SK-N-MC (cell line): ENCODE data around the gene WASF3.
"Not testable (repeated sequence)": the region's sequence is repeated elsewhere in the genome, so short reads cannot be mapped to it uniquely, and the experiment has no call there.

Experiments
- DNase-seq: peaks from one replicate; pipeline ENCODE4 v3.0.0-alpha.2; 2011; ENCODE audit warnings: low read depth, low spot score
- H3K27ac ChIP-seq: fragments of 200-600 bp; sonication (generic); 2 replicates; pipeline ENCODE4 v1.5.1; 2016; ENCODE audit warnings: mixed run types
- H3K36me3 ChIP-seq: fragments of 200-600 bp; sonication (generic); 2 replicates; pipeline ENCODE4 v1.6.1; 2017; ENCODE audit warnings: antibody characterized with exemption, low read length, mixed read lengths; ENCODE audit not compliant: insufficient read depth
- H3K4me3 ChIP-seq: fragments of 200-600 bp; sonication (generic); 2 replicates; pipeline ENCODE4 v1.5.1; 2016
- H3K9ac ChIP-seq: fragments of 200-600 bp; sonication (generic); 2 replicates; pipeline ENCODE4 v1.8.0; 2017; ENCODE audit warnings: mixed run types, mixed read lengths; ENCODE audit not compliant: insufficient read length
- H3K9me3 ChIP-seq: fragments of 200-600 bp; sonication (generic); 2 replicates; pipeline ENCODE4 v1.6.1; 2017; ENCODE audit warnings: low read depth, mild to moderate bottlenecking, antibody characterized with exemption, low read length, moderate library complexity, mixed read lengths
- EZH2 ChIP-seq: fragments of 200-600 bp; sonication (generic); IDR thresholded peaks from one replicate; pipeline ENCODE4 v1.6.1; 2017; ENCODE audit warnings: antibody characterized with exemption
- FOXP2 ChIP-seq: optimal IDR thresholded peaks from 2 replicates; pipeline ENCODE3; 2011; ENCODE audit warnings: mild to moderate bottlenecking, moderate library complexity; ENCODE audit not compliant: insufficient read depth; ENCODE audit errors: extremely low read length, control extremely low read depth
- POLR2AphosphoS5 ChIP-seq: IDR thresholded peaks from 2 replicates; pipeline ENCODE4 v1.6.1; 2012; ENCODE audit warnings: mild to moderate bottlenecking, low read depth, low read length, borderline replicate concordance

Gene WASF3

DNA sequence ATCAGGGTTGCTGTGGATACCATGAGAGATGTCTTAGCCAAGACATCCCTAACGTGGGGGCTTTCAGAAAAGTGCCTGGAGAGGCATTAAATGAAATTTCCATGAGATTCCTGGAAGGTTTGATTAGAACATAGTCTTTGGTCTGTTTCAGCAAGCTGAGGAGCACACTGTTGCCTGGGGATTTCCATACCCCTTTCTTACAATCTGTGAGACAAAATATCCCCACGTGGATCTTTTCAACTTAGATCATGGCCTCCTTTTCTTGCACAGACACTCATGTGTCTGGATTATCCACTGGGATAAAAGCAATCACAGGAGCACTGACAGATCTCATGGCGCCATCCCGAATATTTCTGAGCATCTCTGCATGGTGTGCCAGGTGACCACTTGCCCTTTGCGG, 161.4 kb downstream of the WASF3 start:
- Histone ChIP-seq H3K9me3 (no peaks in the 10 kb centered on the region), H3K4me3 (no peak overlapping the region)
- no peak for TF ChIP-seq EZH2
- no peak for TF ChIP-seq FOXP2
- TF ChIP-seq POLR2AphosphoS5, result no peak

GRCh38 chr13:26719356-26719945, 162.0 kb downstream of the WASF3 start:
- DNase-seq, result no peak

More for the DNA sequence above, 161.4 kb downstream of the WASF3 start:
- no peaks in the 10 kb centered on the region for H3K36me3 ChIP-seq
- no peak for DNase-seq
- no peak overlapping the region for H3K9ac ChIP-seq
- no peak overlapping the region for H3K27ac ChIP-seq

GRCh38 chr13:26721251-26722121, 164.0 kb downstream of the WASF3 start:
- H3K9ac ChIP-seq, result no peak overlapping the region
- no peak for TF ChIP-seq FOXP2
- no peak for TF ChIP-seq POLR2AphosphoS5
- TF ChIP-seq EZH2, result no peak
- no peak overlapping the region for H3K4me3 ChIP-seq
- no peaks in the 10 kb centered on the region for H3K36me3 ChIP-seq
- no peak overlapping the region for H3K27ac ChIP-seq
- no peaks in the 10 kb centered on the region for H3K9me3 ChIP-seq
- DNase-seq, result no peak

More at GRCh38 chr13:26719356-26719945, 162.0 kb downstream of the WASF3 start:
- no peaks in the 10 kb centered on the region for H3K9me3 ChIP-seq
- H3K4me3 ChIP-seq, result no peak overlapping the region
- H3K9ac ChIP-seq, result no peak overlapping the region
- no peak overlapping the region for H3K27ac ChIP-seq
- no peaks in the 10 kb centered on the region for H3K36me3 ChIP-seq
- TF ChIP-seq EZH2 (no peak), FOXP2 (no peak), POLR2AphosphoS5 (no peak)

- Histone ChIP-seq H3K9me3 (no peaks in the 10 kb centered on the region), H3K4me3 (no peak overlapping the region), H3K27ac (no peak overlapping the region), H3K9ac (no peak overlapping the region), H3K36me3 (no peaks in the 10 kb centered on the region)
- DNase-seq, result no peak
- no peak for TF ChIP-seq EZH2
- TF ChIP-seq FOXP2, result no peak
- no peak for TF ChIP-seq POLR2AphosphoS5
Measured at GRCh38 chr13:26722321-26722720, 164.8 kb downstream of the WASF3 start.

GRCh38 chr13:26723620-26724019, 166.1 kb downstream of the WASF3 start:
- H3K9me3 ChIP-seq, H3K36me3 ChIP-seq, H3K27ac ChIP-seq, DNase-seq, H3K9ac ChIP-seq, H3K4me3 ChIP-seq: not testable (repeated sequence)

DNA sequence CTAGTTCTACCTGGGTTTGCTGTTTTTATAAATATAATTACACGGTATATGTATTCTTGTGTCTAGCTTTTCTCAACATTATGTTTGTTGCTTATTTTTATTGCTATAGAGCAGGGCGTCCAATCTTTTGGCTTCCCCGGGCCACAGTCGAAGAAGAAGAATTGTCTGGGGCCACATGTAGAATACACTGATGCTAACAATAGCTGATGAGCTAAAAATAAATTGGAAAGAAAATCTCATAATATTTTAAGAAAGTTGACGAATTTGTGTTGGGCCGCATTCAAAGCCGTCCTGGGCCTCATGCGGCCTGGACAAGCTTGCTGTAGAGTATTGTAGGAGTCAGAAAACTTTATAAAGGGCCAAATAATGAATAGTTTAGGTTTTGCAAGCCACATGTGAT, 169.2 kb downstream of the WASF3 start:
- Histone ChIP-seq H3K4me3 (no peak overlapping the region), H3K36me3 (no peaks in the 10 kb centered on the region), H3K27ac (no peak overlapping the region), H3K9ac (no peak overlapping the region), H3K9me3 (no peaks in the 10 kb centered on the region)
- TF ChIP-seq FOXP2 (no peak), POLR2AphosphoS5 (no peak), EZH2 (no peak)
- DNase-seq, result no peak

DNA sequence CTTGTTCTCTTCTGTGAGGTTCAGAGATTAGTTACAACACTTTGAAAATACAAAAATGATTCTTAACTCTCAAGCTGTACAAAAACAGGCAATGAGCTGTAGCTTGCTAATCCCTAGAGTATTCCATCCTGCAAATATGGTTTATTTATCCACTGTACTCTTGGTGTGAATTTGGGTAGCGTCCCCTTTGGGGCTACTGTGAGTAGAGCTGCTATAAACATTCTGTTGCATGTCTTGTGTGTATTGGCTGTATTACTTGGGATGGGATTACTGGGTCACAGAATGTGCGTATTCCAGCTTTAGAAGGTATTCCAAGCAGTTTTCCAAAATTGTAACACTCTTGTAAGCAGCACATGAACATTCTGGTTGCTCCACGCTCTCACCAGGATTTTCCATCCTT, 169.6 kb downstream of the WASF3 start:
- Histone ChIP-seq H3K27ac (no peak overlapping the region), H3K9ac (no peak overlapping the region), H3K9me3 (no peaks in the 10 kb centered on the region), H3K4me3 (no peak overlapping the region), H3K36me3 (no peaks in the 10 kb centered on the region)
- no peak for DNase-seq
- TF ChIP-seq POLR2AphosphoS5 (no peak), FOXP2 (no peak), EZH2 (no peak)

DNA sequence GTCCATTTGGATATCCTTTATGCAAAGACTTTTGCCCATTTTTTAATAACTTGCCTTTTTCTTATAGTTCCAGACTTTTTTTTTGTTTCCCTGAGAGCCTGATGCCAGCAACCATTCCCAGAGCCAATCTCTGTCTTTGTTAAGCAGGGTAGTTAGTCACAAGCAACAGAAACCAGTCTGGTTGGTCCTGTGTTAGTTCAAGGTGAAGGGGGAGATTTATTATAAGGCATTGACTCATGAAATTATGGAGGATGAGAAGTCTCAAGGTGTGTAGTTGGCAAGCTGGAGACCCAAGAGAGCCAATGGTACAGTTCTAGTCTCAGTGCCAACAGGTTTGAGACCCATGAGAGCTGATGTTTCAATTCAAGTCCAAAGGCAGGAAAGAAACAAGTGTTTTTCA, 170.2 kb downstream of the WASF3 start:
- H3K27ac ChIP-seq, result no peak overlapping the region
- DNase-seq, result no peak
- TF ChIP-seq FOXP2, result no peak
- no peak for TF ChIP-seq EZH2
- no peak for TF ChIP-seq POLR2AphosphoS5
- H3K4me3 ChIP-seq, result no peak overlapping the region
- no peaks in the 10 kb centered on the region for H3K9me3 ChIP-seq
- no peaks in the 10 kb centered on the region for H3K36me3 ChIP-seq
- H3K9ac ChIP-seq, result no peak overlapping the region
